ENCODE measurements around the gene ZNF627. TPM values are rescaled to one million over a fixed set of nuclear protein-coding genes. Genes with fewer than 3 reads are reported as not detected.
A peak's percentile ranks its signal among the peaks of the same experiment; 100 is the strongest.

The ZNF627 gene
- total RNA-seq, 1 experiment from 2014 or later: 9.0 TPM

DNA sequence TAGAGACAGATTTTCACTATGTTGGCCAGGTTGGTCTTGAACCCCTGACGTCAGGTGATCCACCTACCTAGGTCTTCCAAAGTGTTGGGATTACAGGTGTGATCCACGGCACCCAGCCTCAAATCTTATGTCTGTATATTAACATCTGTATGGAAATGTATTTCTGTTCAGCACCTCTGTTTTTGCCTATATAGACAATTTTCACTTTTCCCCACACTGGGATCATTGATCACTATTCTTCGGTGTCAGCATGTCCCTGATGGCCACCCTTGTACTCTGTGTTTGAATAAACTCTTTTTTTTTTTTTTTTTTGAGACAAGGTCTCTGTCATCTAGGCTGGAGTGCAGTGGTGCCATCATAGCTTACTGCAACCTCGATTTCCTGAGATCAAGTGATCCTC is 3.2 kb upstream of the ZNF627 start:
- no peaks in the 10 kb centered on the region for H3K4me1 Mint-ChIP-seq (ENCODE audit: low read depth, unreplicated experiment)
- H3K36me3 Mint-ChIP-seq (ENCODE audit: insufficient read depth, unreplicated experiment): peaks cover 14% of the 10 kb centered on the region
- no peaks in the 10 kb centered on the region for H3K9me3 Mint-ChIP-seq (ENCODE audit: unreplicated experiment)
- no peak overlapping the region for H3K27ac Mint-ChIP-seq (ENCODE audit: unreplicated experiment)
- Histone ChIP-seq H3K4me1 (0 out of 2 replicates have a peak, but pooled peaks cover 3% of the 10 kb centered on the region), H3K9me3 (no peaks in the 10 kb centered on the region), H3K27me3 (replicated peaks; ENCODE audit: control insufficient read depth, insufficient read depth, low read length) (no peaks in the 10 kb centered on the region), H3K4me3 (ENCODE audit: low read depth, low read length) (no peak overlapping the region), H3K36me3 (ENCODE audit: control insufficient read depth, insufficient read depth, low read length) (peaks cover 2% of the 10 kb centered on the region; the same call in 1 of the 2 replicates)
- no peak overlapping the region for H3K4me3 Mint-ChIP-seq (ENCODE audit: unreplicated experiment)
- peaks cover 3% of the 10 kb centered on the region for H3K27me3 Mint-ChIP-seq (ENCODE audit: insufficient read depth, unreplicated experiment)
- DNase-seq: no peak
- no TSS peak for BruUV-seq (replicated peaks)
- ChIA-PET POLR2A (interaction anchor here (0.7 kb wide), 1 partner anchor 213 kb away, joined by 5 read pairs; no protein-coding TSS in a partner anchor), CTCF (no interaction called here)
- intact Hi-C loops (cut with micrococcal nuclease; ENCODE audit: unreplicated experiment): no loop called here
- TF ChIP-seq CTCF (IDR thresholded peaks at IDR 0.05; ENCODE audit: insufficient read depth in 1 of 2, low read depth in 1 of 2, low read length in 1 of 2, severe bottlenecking in 1 of 2, unreplicated experiment in 1 of 2): no peak

- Histone ChIP-seq H3K4me3 (ENCODE audit: low read depth, low read length) (no peak overlapping the region), H3K9me3 (no peaks in the 10 kb centered on the region), H3K4me1 (0 out of 2 replicates have a peak, but pooled peaks cover 3% of the 10 kb centered on the region), H3K36me3 (ENCODE audit: control insufficient read depth, insufficient read depth, low read length) (peaks cover 2% of the 10 kb centered on the region), H3K27me3 (replicated peaks; ENCODE audit: control insufficient read depth, insufficient read depth, low read length) (no peaks in the 10 kb centered on the region)
- DNase-seq: no peak
- Mint-ChIP-seq H3K4me1 (ENCODE audit: low read depth, unreplicated experiment) (no peaks in the 10 kb centered on the region), H3K4me3 (ENCODE audit: unreplicated experiment) (peak overlapping the region; percentile 90), H3K27ac (ENCODE audit: unreplicated experiment) (no peak overlapping the region), H3K9me3 (ENCODE audit: unreplicated experiment) (no peaks in the 10 kb centered on the region), H3K27me3 (ENCODE audit: insufficient read depth, unreplicated experiment) (no peaks in the 10 kb centered on the region), H3K36me3 (ENCODE audit: insufficient read depth, unreplicated experiment) (peaks cover 27% of the 10 kb centered on the region)
- CTCF ChIA-PET: no interaction called here
- BruUV-seq (replicated peaks): TSS peak; percentile 24
- intact Hi-C loops (cut with micrococcal nuclease; ENCODE audit: unreplicated experiment): loop anchor here (2.0 kb wide), 2 partner anchors 29 to 67 kb away; partner anchors contain the start of gene ECSIT
- TF ChIP-seq CTCF (IDR thresholded peaks at IDR 0.05; ENCODE audit: insufficient read depth in 1 of 2, low read depth in 1 of 2, low read length in 1 of 2, severe bottlenecking in 1 of 2, unreplicated experiment in 1 of 2): no peak
- POLR2A ChIA-PET: no interaction called here
Measured at GRCh38 chr19:11596156-11596555, 1.1 kb upstream of the ZNF627 start.

- peaks cover 5% of the 10 kb centered on the region for H3K4me1 Mint-ChIP-seq (ENCODE audit: low read depth, unreplicated experiment)
- H3K4me3 Mint-ChIP-seq (ENCODE audit: unreplicated experiment): peak overlapping the region; percentile 90
- H3K9me3 ChIP-seq: no peaks in the 10 kb centered on the region
- peaks cover 34% of the 10 kb centered on the region for H3K36me3 Mint-ChIP-seq (ENCODE audit: insufficient read depth, unreplicated experiment)
- POLR2A ChIA-PET: interaction anchor here (0.6 kb wide), 1 partner anchor 1071 kb away, joined by 3 read pairs; a partner anchor contains a TSS
- intact Hi-C loops (cut with micrococcal nuclease; ENCODE audit: unreplicated experiment): no loop called here
- no peak for TF ChIP-seq CTCF (IDR thresholded peaks at IDR 0.05; ENCODE audit: insufficient read depth in 1 of 2, low read depth in 1 of 2, low read length in 1 of 2, severe bottlenecking in 1 of 2, unreplicated experiment in 1 of 2)
- CTCF ChIA-PET: no interaction called here
- H3K9me3 Mint-ChIP-seq (ENCODE audit: unreplicated experiment): peaks cover 14% of the 10 kb centered on the region
- H3K4me1 ChIP-seq: 0 out of 2 replicates have a peak, but pooled peaks cover 3% of the 10 kb centered on the region
- peak overlapping the region; percentile 54 for H3K4me3 ChIP-seq (ENCODE audit: low read depth, low read length)
- peaks cover 2% of the 10 kb centered on the region for H3K36me3 ChIP-seq (ENCODE audit: control insufficient read depth, insufficient read depth, low read length)
- no peaks in the 10 kb centered on the region for H3K27me3 Mint-ChIP-seq (ENCODE audit: insufficient read depth, unreplicated experiment)
- no peak for DNase-seq
- H3K27me3 ChIP-seq (replicated peaks; ENCODE audit: control insufficient read depth, insufficient read depth, low read length): no peaks in the 10 kb centered on the region
- TSS peak; percentile 62 for BruUV-seq (replicated peaks)
- H3K27ac Mint-ChIP-seq (ENCODE audit: unreplicated experiment): peak overlapping the region; percentile 94
Measured at GRCh38 chr19:11598103-11598483, 810 bp downstream of the ZNF627 start.
